ENCODE measurements around the gene MEIS3. TPM values are rescaled to one million over a fixed set of nuclear protein-coding genes. Genes with fewer than 3 reads are reported as not detected.
A peak's percentile ranks its signal among the peaks of the same experiment; 100 is the strongest.

MEIS3 gene
- 10 to 100 TPM; 11.5 to 30.8 (median 16.8) TPM for total RNA-seq

- Histone ChIP-seq H3K4me3 (peak within 1 kb of the TSS; percentile 22 to 58 (median 32)), H3K36me3 (peaks cover 0 to 6% (median 0%) of the 10 kb centered on the region in 3 donors), H3K27ac (no peak within 1 kb of the TSS), H3K4me1 (peaks cover 0 to 34% (median 6%) of the 10 kb centered on the region in 4 donors), H3K9me3 (no peaks in the 10 kb centered on the region), H3K27me3 (peaks cover 0 to 93% of the 10 kb centered on the region in 2 donors)
- WGBS, 2 donors: 4% methylated on average over 20 to 23 of the region's 70 CpGs
- no peak for DNase-seq (ENCODE audit: low spot score in 2 of 2)
- TF ChIP-seq EP300 (IDR thresholded peaks at IDR 0.05) (no peak), POLR2A (IDR thresholded peaks at IDR 0.05) (no peak), CTCF (IDR thresholded peaks at IDR 0.05) (no peak)
These were observed at the start of gene MEIS3 for GRCh38 chr19:47419030-47419783. Gene MEIS3 (minus strand): TSS chr19:47419527. CDS start chr19:47419081, 446 bp downstream.

DNA sequence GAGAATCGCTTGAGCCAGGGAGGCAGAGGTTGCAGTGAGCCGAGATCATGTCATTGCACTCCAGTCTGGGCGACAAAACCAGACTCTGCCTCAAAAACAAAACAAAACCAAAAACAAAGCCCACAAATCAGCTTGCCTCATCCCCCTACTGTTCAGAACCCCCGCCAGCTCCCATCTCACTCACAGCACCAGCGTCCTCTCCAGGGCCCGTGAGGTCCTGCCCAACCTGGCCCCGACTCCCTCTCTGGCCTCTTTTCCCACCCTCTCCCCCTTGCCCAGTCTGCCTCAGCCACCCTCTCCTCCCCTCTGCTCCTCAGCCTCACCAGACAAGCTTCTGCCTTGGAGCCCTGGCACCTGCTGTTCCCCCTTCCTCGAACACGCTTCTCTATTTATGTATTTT, 48.6 kb upstream of the MEIS3 start:
- H3K36me3 ChIP-seq: no peaks in the 10 kb centered on the region
- H3K4me3 ChIP-seq: no peak overlapping the region
- H3K4me1 ChIP-seq: peaks cover 0 to 15% (median 4%) of the 10 kb centered on the region in 4 donors
- TF ChIP-seq POLR2A (IDR thresholded peaks at IDR 0.05) (no peak), CTCF (IDR thresholded peaks at IDR 0.05) (no peak), EP300 (IDR thresholded peaks at IDR 0.05) (no peak)
- no peak for DNase-seq (ENCODE audit: low spot score in 2 of 2)
- no peaks in the 10 kb centered on the region for H3K9me3 ChIP-seq
- no peak overlapping the region for H3K27ac ChIP-seq
- 40 to 46% methylated on average over 9 of the region's 9 CpGs for WGBS, 2 donors
- H3K27me3 ChIP-seq: peaks cover 0 to 84% of the 10 kb centered on the region in 2 donors

- no peak overlapping the region for H3K4me3 ChIP-seq
- H3K9me3 ChIP-seq: no peaks in the 10 kb centered on the region
- no peaks in the 10 kb centered on the region for H3K4me1 ChIP-seq
- peaks cover 0 to 83% of the 10 kb centered on the region in 2 donors for H3K27me3 ChIP-seq
- no peak for TF ChIP-seq CTCF (IDR thresholded peaks at IDR 0.05)
- TF ChIP-seq EP300 (IDR thresholded peaks at IDR 0.05): no peak
- TF ChIP-seq POLR2A (IDR thresholded peaks at IDR 0.05): no peak
- H3K27ac ChIP-seq: no peak overlapping the region
- 87 to 89% methylated on average over 17 of the region's 27 CpGs for WGBS, 2 donors
- no peaks in the 10 kb centered on the region for H3K36me3 ChIP-seq
- no peak for DNase-seq (ENCODE audit: low spot score in 2 of 2)
These were observed 46.6 kb upstream of the MEIS3 start for GRCh38 chr19:47465957-47466356.

- DNase-seq (ENCODE audit: low spot score in 2 of 2): no peak
- H3K4me1 ChIP-seq: no peaks in the 10 kb centered on the region
- H3K36me3 ChIP-seq: no peaks in the 10 kb centered on the region
- no peak overlapping the region for H3K4me3 ChIP-seq
- WGBS, 2 donors: 69 to 72% methylated on average over 10 of the region's 10 CpGs
- H3K27me3 ChIP-seq: peaks cover 0 to 82% of the 10 kb centered on the region in 2 donors
- H3K27ac ChIP-seq: no peak overlapping the region
- TF ChIP-seq EP300 (IDR thresholded peaks at IDR 0.05) (no peak), POLR2A (IDR thresholded peaks at IDR 0.05) (no peak), CTCF (IDR thresholded peaks at IDR 0.05) (no peak)
- H3K9me3 ChIP-seq: no peaks in the 10 kb centered on the region
These were observed 45.5 kb upstream of the MEIS3 start for GRCh38 chr19:47464675-47465419.

GRCh38 chr19:47461876-47462275, 42.5 kb upstream of the MEIS3 start:
- H3K27ac ChIP-seq: no peak overlapping the region
- peaks cover 0 to 83% of the 10 kb centered on the region in 2 donors for H3K27me3 ChIP-seq
- WGBS, 2 donors: 86 to 88% methylated on average over 5 of the region's 5 CpGs
- DNase-seq (ENCODE audit: low spot score in 2 of 2): no peak
- peaks cover 0 to 10% (median 0%) of the 10 kb centered on the region in 4 donors for H3K4me1 ChIP-seq
- H3K9me3 ChIP-seq: peaks cover 0 to 5% (median 0%) of the 10 kb centered on the region in 4 donors
- H3K4me3 ChIP-seq: no peak overlapping the region
- TF ChIP-seq CTCF (IDR thresholded peaks at IDR 0.05): no peak
- TF ChIP-seq EP300 (IDR thresholded peaks at IDR 0.05): no peak
- no peak for TF ChIP-seq POLR2A (IDR thresholded peaks at IDR 0.05)
- no peaks in the 10 kb centered on the region for H3K36me3 ChIP-seq
